Activated T-cell treated with anti-CD3 and anti-CD28 coated beads for 4 hours (primary cell): Measurements from ENCODE around the gene RPS14.

Experiments
- DNase-seq: peaks from one replicate; pipeline ENCODE4 v3.0.0-alpha.2; 2020

RPS14 gene

DNA sequence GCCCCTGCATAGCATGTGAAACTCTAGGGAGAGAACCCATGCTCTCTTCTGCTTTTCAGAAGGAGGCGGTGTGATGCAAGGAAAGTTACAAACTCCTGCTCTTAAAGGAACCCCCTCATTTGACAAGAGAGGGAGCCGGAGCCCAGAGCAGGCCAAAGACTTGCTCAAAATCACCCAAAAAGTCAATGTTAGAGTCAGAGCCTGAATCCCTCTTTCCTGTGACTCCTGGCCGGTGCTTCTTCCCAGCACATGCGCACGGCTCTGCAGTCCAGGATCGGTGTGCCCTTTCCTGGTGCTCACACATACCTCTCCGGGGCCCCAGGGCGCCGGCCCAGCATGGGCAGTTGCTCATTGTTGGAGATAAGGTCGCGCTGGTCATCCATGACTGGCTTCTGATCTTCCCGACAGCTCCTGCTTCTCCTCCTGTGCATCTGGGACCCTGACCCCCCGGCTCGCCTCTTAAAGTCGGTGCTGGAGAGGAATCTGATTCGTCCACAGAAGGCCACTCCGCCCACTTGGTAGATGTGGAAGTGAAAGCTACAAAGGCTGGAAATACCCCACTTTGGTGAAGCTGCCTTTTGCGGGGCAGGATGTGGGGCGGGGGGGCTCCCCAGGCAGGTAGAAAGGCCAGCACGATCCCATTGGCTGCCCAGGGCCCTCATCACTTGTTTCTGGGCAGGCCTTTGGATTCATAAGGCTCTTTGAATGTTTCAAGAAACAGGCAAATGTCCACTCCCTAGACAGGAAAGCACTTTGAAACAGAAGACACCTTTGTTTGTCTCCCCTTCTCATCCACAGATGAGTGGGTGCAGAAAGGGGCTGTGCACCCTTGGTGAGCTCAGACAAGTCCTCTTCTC lies 37.0 kb downstream of the RPS14 start, which contains the start of gene CD74:
Gene CD74 (minus strand): TSS at position 592 of the 857 bp plus-strand sequence. CDS start 161 bp downstream, at position 431.
- peak; percentile 85 for DNase-seq

DNA sequence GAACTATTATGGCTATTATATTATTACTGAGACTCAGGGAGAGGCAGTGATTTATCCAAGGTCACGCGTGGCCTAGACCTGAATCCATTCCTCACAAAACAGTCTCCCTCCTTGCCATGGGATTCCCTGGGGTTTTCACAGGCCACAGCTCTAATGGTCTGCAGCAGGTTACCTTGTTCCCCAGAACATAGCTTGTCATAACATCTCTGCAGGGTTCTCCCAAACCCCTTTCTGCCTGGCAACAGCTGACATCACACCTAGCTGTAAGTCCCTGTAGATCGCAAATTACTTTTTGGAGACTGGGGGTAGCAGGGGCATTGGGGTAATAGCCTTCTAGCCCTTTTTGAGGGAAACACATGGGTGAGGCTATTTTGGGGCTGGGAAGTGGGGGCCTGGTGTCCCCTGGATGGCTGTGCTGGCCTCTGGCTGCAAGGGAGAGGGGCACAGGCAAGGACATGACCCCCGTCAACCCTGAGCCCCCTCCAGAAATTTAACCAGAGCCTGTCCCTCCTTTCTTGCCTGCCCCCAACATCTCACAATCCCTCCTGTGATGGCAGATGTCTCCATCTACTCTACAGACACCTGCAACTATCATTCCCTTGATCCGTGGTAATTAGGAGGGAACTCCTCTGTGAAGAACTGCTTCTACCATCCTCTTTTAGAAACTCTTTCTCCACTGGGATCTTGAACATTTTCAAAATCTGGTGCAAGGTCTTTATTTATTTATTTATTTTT lies 38.1 kb downstream of the RPS14 start:
- DNase-seq, result peak; percentile 57

DNA sequence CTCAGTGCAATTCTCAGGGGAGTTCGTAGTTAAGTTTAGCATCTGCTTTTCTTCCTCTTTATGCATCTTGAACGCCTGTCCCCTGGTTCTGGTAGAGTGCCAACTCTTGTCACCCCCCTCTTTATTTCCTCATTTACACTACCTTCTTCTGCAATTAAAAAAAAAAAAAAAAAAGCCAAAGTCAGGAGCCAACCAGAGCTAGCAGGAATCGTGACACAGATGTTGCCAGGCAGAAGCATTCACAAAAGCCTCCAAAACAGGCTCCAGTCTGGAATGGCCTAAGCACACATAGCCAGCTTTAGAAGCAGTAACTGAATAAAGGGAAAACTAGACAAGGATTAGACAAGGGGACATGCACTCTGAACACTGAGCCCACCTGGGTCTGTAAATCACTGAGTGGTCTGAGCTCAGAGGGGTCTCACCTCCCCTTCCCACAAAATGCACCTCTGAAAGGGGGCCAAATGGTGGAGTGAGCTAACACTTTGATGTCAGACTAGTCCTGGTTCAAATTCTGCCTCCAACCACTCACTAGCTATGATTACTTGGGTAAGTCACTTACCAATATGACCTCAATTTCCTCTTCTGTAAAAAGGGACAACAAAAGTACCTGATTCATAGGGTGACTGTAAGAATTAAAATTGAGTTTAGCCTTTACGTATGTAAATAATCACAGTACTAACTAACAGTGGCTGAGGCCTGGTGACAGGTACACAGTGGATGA lies 38.9 kb downstream of the RPS14 start:
- DNase-seq, result peak; percentile 28

DNA sequence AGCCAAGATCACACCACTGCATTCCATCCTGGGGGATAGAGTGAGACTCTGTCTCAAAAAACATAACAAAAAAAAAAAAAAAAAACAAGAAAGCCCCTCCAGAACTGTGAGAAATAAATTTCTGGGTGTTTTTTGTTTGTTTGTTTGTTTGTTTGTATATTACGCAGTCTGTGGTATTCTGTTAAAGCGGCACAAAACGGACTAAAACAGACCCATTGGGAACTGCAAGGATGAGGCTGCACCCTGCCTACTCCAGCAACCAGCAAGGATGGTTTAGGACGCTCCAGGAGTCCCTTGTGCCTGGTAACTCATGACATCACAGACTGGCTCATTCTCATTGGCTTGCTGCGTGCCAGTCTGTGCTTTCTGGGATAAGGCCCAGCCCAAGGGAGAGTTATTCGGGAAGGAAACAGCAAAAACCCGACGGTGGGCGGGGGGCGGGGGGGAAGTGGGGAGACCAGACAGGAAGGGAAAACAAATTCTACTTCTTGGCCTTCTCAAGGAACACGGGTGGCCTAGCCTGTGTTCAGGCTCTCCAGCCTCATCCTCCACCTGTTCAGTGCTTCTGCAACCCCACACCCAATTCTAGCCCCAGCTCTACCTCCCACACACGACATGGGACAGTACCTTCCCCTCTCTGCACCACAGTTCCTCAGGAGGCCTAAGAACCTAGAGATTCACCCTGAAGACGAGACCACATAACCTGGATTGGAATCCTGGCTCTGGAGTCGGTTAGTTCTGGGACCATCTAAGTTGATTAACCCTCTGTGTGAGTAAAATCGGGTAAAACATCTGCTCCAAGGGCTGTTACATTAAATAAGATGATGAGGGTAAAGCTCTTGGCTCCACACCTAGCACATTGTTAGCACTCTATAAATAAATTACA lies 39.7 kb downstream of the RPS14 start:
- peak; percentile 19 for DNase-seq

DNA sequence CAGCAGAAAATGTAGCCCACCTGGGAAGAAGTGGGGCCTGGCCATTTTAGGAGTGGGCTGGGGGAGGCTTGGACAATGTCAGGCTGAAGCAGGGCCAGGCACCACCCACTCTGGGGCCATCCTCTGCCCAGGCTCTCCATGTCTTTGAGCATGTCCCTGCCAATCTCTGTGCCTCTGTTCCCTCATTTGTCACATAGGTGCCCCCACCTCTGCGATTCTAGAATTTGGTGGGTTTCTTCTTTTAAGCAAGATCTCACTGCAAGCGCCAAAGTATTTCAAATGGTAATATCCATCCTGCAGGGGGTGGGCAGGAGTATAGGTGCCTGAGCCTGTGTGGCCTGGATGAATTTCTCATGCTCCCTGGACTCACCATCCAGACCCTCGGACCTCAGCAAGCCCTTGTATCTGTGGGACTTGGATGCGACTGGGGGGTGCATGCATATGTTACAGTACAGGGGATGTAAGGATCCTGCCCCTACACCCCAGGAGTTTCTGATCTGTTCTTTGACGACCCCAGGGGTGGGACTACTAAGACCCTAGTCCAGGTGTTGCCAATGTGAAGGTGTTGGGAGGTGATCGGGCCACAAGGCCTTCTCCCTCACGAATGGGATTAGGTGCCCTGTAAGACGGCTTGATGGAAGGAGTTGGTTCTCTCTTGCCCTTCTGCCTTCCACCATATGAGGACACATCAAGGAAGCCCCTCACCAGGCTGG lies 41.2 kb downstream of the RPS14 start:
- no peak for DNase-seq

DNA sequence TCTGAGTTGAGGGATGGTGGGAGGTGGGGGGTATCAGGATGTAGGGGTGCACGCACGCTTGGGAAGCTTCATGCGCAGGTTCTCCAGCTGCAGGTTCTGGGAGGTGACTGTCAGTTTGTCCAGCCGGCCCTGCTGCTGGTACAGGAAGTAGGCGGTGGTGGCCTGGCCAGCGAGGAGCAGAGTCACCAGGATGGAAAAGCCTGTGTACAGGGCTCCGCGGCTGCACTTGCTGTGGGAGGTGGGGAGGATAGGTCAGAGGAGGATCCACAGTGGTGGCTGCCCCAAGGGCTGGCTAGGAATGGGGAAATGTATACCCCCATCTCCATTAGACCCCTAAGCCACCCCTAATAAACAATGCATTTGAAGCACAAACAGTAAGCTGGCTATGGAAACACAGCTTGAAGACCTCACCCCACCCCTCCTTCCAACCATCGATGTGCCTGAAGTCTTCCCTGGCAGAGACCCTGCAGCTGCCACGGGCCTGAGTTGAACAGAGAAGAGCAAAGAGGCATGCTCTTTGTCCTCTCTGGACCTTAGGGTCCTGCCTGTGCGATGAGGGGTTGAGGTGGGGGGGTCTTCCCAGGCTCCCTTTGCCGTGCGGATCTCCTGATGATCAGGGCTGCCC lies 42.3 kb downstream of the RPS14 start:
- no peak for DNase-seq

DNA sequence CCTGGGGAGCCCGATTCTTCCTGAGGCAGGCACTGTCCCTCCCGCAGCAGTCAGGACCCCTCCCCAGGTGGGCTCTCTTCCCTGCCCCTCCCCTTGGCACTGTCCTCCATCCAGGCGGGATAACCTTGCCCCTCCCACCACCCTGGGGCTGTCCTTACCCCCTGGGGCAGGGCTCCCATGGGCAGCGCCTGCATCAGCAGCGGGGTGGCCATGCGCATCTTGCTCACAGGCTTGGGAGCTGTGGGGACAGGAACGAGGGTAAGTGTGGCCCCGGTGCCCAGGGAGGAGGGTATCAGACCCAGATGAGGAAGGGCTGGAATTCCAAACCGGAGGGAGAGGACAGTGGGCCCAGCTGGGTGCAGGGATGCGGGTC lies 42.8 kb downstream of the RPS14 start:
- no peak for DNase-seq

DNA sequence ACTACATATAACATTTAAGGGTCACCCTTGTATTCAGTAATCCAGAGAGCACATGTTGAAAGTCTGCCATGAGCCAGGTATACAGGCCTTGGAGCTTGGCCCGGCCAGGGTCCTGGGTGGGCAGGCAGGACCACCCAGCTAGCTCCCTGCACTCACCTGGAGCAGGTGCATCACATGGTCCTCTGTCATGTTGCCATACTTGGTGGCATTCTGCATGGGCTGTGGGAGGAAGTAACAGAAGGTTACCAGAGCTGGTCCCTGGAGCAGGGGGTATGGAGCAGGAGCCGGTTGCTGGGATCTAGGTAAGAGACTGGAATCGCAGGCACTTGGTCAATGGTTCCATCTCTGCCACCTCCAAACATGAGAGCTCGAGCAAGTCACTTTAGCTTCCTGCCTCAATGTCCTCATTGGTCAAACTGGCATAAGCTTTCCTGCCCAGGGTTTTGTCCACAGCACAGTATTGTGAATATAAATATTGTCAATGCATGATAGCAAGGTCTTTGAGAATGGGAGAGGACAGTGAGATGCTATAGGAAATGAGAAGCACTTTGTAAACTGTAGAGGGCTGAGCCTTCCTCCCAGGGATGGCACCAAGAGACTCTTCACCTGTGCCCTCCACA lies 43.3 kb downstream of the RPS14 start:
- DNase-seq, result no peak

DNA sequence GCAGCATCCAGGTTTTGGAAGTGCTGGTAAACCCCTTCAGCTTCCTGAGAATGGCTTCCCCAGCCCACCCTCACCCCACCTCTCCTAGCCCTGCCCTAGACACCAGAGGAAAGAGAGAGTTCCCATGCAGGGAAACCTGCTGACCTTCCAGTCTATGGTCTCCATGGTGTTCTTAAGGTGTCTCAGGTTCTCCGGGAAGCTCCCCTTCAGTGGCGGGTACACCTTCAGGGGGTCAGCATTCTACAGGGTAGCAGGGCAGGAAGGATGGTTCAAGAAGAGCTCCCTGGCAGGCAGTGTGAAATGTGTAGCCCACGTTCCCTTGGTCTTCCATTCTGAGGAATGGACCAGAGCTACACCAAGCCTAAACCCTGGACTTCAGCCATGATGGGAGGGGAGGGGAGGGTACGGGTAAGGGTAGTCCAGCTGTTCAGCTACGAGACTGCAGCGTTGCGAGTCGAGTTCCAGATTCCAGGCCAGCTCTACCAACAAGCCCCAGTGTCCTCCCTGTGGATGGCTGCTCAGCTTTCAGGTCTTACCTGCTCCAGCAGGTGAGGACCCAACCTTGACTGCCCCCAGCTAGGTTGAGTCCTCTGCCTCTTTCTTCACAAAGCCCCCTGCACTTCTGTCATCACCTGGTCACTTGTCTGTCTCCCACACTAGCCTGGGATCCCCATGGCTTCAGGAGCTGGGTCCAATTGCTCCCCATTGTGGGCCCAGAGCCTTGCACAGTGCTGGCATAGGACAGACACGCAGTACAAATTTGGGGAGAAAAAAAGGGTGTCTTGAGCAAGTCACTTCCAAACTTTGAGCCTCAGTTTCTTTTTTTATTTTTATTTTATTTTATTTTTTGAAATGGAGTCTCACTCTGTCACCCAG lies 44.4 kb downstream of the RPS14 start:
- no peak for DNase-seq

DNA sequence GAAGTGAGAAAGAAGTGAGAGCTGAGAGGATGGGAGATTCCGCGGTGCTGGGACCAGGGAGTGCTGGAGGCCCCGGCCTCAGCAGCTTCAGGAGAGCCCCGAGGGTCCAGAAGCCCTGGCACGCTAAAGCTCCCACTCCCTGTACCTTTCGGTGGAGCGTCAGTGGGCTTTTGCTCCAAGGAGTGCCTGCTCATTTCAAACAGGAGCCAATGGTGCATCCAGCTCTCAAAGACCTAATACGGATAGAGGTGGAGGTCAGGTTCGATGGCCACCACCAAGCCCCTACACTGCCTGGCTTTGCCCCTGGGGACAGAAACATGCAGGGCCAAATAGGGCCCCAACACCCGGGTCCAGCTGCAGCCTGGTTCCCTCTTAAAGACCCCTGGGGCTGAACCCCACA lies 45.0 kb downstream of the RPS14 start:
- DNase-seq, result no peak

DNA sequence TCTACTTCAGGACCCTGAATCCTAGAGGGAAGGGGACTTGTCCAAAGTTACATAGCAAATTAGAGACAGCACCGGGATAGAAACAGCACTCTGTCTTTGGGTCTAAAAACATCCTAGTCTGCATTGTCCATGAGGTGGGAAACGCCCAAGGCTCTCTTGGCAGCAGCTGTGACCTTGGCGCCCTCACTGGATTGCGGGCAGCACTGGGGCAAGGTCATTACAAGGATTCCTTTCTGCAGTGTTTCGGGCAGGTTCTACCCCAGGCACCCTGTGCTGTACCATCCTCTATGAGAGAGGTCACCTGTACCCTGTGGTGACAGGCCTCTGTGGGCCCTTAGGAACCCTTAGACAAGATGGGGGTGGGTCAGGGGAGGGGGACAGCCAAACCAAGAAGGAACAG lies 45.4 kb downstream of the RPS14 start:
- no peak for DNase-seq

DNA sequence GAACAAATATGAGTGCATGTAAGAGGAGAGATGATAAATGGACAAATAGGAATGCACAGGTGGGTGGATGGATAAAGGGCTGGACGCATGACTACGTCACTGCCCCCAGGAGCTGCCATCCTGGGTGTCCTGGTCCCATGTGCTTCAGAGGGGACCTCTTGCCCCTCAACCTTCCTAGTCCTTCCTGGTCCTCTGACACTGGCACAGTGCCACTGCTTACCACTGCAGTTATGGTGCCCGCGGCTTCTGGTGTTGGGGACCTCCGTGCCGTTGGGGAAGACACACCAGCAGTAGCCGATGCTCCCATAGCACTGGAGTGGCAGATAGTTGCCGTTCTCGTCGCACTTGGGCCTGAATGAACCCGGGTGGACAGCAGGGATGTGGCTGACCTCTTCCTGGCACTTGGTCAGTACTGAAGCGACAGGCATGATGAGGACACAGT lies 46.6 kb downstream of the RPS14 start:
- DNase-seq, result no peak

DNA sequence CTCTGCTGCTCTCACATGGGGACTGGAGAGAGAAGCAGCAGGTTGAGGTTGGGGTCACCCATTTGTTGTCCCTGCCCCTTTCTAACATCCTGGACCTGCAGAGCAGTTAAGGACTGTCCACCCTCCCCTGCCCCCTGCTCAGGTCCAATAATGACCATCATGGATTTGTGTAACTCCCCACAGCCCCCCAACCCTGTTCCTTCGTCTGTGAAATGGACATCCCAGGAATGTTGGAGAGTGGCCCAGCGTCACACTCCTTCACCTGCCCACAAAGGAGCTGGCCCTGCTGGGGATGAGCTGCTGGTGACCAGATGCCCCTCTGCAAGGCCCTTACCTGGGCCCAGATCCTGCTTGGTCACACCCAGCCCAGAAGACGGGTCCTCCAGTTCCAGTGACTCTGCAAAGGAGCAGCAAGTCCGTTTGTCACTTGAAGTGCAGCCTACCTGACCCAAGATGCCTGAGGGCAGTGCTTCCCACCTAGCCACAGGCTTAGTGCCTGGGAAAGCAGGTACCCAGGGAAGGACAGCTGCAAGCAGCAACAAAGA lies 47.2 kb downstream of the RPS14 start:
- DNase-seq, result no peak

DNA sequence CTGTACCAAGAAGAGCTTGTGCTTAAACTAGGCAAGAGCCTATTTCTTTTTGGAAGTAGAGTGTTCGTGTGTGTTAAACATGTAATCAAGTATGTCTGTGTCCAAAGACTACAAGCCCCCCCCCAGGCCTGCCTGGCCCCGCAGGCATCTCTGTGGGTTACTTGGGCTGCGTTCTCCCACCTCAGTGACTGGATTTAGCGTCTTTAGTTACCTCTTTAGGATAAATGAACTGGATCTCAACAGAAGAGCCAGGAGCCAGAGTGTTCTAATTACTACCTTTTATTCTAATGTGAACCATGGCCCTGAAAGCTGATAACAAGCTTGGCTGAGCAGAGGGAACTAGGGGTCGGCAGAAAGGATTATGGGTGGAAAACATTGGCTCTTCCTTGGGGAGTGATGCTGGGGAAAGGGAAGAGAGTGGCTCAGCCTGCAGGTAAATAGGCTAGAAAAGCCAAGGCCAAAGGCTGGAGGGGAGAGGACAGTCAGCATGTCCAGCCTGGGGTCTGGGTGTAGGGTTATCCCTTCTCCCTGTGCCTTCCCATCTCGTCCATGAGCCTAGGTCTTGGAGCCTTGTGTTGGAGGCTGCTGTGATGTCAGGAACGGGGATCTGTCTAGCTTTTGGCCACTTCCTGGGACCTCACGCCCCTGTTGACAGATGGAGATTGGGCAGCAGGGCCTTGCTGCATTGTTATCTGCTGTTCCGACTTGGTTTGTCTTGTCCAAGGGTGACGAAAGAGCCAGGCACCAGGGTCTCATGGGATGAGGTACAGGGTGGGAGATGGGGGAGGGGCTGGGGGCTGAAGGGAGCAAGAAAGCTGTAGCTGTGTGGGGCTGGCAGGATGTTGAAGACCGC lies 47.9 kb downstream of the RPS14 start:
- DNase-seq, result no peak

DNA sequence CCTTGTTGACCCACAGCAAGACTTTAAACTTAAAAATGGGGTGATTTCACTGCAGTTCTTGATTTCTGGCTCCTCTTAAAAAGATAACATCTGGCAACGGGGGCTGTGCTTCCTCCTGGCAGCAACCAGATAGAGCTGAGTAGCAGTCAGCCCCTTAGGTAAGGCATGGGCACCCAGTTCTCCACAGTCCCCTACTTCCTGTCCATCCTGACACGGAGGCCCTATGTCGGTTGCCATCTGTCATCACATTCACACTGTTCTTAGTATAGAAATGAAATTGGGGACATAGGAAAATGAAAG lies 48.5 kb downstream of the RPS14 start:
- no peak for DNase-seq

DNA sequence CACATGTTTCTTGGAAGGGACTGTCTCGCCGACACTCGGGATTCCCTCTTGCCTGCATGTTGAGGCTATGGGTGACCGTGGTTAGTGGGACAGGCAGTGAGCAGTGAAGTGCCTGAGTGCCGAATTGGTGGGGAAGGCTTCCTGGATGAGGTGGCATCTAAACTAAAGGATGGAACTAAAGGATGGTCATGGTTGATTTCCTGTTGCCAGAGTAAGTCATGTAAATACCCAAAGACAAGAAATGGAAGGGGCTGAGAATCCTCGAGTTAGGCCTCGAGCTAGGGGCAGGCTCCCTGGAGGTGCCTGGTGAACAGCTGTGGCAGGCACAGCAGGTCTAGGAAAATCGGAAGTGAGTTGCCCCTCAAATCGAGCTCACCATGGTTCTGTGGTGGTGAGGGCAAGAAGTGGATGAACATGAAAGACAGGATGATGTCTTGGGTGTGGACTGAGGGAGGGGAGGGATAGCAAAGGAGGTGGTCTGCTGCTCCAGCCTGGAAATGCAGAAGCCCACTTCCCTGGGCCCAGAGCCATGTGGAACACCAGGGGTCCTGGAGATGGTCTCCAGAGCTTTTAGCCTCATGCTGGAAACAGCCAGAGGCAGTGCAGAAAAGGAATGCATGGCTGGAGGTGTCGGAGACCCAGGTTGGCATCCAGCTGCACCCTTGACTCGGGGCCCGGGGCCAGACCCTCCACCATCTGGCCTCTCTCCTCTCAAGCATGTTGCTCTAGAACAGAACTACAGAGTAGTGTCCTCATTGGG lies 49.0 kb downstream of the RPS14 start:
- DNase-seq, result no peak

DNA sequence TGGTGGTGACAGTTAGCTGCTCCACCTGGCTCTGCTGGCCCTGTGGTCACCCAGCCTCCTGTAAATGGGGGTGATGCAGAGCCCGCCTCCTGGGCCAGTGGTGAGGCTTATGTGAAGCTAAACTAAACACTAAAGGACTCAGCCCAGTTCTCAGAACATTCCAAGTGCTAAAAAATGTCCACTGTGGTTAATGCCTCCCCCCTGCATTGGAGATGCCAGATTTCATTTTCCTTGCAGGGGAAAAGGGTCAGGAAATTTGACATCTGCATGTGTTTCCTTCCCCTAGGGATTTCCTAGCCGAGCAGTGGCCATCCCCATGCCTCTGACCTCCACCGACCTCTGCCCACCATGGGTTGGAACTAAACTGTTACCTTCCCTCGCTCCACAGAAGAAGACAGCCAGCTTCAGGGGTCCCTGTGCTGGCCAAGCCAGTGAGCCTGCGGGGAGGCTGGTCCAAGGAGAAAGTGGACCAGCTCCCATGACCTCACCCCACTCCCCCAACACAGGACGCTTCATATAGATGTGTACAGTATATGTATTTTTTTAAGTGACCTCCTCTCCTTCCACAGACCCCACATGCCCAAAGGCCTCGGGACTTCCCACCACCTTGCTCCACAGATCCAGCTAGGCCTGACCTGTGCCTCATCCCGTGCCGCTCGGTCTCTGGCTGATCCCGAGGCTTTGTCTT lies 49.9 kb downstream of the RPS14 start:
- no peak for DNase-seq
